ENCODE measurements around the gene NEK9.

NEK9 gene

GRCh38 chr14:75120541-75121291 is 6.1 kb downstream of the NEK9 start:
- no peak for TF ChIP-seq CTCF (IDR thresholded peaks at IDR 0.05)

GRCh38 chr14:75119056-75119455 is 7.8 kb downstream of the NEK9 start:
- TF ChIP-seq CTCF (IDR thresholded peaks at IDR 0.05) = no peak

- no peak for TF ChIP-seq CTCF (IDR thresholded peaks at IDR 0.05)
These were observed 12.8 kb downstream of the NEK9 start for GRCh38 chr14:75113932-75114539.

GRCh38 chr14:75109877-75110276 is 17.0 kb downstream of the NEK9 start:
- no peak for TF ChIP-seq CTCF (IDR thresholded peaks at IDR 0.05)

- no peak for TF ChIP-seq CTCF (IDR thresholded peaks at IDR 0.05)
These were observed 19.7 kb downstream of the NEK9 start for GRCh38 chr14:75107186-75107585.

GRCh38 chr14:75101491-75101890 is 25.4 kb downstream of the NEK9 start:
- TF ChIP-seq CTCF (IDR thresholded peaks at IDR 0.05) = no peak

GRCh38 chr14:75098682-75099081 is 28.2 kb downstream of the NEK9 start:
- TF ChIP-seq CTCF (IDR thresholded peaks at IDR 0.05) = no peak

Data from LNCAP (cell line).